Stimulated activated CD8-positive, alpha-beta memory T cell treated with anti-CD3 and anti-CD28 coated beads, Interleukin-2, amount 100 ng/mL, for 48 hours (primary cell): ENCODE results near the gene MCRIP2.

Experiments used
- DNase-seq, 2 donors: peaks; one replicate each; pipeline ENCODE4 v3.0.0-alpha.2; 2020; ENCODE audit warnings: low read depth in 2 of 2

MCRIP2 gene

DNA sequence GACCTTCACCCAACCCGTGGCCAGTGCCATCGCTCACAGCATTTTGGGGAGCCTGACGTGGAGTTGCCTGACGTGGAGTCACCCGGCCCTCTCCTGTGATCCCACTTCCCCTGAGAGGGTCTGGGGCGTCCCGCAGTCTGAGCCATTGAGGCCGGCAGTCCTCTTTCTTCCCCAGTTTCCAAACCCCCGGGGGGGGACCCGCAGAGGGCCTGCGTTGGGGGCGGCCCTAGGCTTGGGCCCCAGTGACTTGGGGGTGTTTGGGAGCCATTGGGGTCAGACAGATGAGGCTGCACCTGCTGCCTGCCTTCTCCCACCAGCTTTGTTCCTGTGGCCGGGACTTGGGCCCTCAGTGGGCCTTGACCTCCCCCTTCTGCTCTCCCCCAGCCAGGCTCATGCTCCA is 28.0 kb downstream of the MCRIP2 start:
- DNase-seq = no peak

DNA sequence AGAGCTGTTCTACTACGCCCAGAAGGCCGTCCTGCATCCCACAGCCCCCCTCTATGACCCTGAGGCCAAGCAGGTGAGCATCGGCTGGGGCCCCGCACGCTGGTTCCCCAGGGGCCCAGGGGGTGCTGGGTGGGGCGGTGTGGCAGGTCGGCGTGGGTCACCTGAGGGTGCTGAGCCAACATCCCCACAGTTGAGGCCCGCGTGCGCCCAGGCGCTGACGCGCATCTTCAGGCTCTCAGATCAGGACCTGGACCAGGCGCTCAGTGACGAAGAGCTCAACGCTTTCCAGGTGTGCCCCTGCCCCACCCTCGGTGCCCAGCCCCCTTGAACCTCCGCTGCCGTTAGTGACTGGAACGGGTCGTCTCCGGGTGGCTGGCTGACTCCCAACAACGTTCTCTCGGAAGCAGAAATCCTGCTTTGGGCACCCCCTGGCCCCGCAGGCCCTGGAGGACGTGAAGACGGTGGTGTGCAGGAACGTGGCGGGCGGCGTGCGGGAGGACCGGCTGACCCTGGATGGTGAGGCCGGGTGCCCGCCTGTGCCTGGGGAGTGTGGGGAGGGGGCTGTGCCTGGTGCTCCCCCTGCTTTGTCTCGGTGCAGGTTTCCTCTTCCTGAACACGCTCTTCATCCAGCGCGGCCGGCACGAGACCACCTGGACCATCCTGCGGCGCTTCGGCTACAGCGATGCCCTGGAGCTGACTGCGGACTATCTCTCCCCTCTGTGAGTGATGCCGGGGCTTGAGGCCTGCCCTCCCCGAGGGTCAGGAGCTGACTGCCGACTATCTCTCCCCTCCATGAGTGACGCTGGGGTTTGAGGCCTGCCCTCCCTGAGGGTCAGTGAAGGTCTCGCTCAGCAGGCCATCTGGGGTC is 29.1 kb downstream of the MCRIP2 start:
- DNase-seq = no peak

DNA sequence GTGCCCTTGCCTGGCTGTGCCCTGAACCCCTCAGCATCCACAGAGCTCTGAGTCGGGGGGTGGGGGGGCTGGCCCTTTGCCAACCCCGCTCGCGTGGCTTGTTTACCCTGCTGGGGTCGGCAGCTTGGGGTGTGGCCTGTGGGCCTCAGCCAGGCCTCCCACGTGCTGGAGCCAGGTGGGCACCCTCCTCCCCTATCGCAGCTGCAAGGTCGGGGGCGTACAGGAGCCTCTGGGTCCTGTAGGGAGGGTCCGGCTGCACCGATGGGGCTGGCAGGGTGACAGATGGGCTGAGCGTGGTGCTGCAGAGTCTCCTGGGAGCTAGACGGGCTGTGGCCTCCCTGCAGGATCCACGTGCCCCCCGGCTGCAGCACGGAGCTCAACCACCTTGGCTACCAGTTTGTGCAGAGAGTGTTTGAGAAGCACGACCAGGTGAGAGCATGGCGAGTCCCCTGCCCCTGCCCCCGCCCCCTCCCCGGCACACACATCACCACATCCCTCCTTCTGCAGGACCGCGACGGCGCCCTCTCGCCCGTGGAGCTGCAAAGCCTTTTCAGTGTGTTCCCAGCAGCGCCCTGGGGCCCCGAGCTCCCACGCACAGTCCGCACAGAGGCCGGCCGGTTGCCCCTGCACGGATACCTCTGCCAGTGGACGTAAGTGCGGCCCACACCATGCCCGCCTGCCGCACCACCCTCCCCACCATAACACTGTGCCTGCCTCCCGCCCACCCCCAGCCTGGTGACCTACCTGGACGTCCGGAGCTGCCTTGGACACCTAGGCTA is 29.9 kb downstream of the MCRIP2 start:
- DNase-seq = no peak

DNA sequence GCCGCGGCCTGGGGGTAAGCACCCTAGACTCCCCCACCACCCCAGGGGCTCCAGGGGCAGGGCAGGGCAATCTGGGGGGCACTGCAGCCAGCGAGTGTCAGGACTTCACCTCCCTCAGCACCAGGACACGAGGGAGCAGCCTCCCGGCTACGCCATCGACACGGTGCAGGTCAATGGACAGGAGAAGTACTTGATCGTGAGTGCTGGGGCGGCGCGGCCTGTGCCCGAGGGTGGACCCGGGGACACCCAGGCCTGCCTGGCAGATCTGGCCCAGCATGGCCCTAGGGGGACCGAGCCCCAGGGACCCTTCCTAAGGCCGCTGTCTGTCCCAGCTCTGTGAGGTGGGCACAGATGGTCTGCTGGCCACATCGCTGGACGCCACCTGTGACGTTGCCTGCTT is 30.7 kb downstream of the MCRIP2 start:
- no peak for DNase-seq

DNA sequence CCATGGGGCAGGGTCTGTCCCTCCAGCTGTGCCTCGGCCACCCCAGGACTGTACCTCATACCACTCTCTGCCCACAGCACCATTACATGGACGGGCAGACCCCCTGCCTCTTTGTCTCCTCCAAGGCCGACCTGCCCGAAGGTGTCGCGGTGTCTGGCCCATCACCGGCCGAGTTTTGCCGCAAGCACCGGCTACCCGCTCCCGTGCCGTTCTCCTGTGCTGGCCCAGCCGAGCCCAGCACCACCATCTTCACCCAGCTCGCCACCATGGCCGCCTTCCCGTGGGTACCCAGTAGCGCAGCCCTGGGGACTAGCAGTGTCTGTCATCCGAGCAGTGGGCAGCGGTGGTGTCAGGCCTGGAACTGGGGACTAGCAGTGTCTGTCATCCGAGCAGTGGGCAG is 31.2 kb downstream of the MCRIP2 start:
- DNase-seq = no peak

DNA sequence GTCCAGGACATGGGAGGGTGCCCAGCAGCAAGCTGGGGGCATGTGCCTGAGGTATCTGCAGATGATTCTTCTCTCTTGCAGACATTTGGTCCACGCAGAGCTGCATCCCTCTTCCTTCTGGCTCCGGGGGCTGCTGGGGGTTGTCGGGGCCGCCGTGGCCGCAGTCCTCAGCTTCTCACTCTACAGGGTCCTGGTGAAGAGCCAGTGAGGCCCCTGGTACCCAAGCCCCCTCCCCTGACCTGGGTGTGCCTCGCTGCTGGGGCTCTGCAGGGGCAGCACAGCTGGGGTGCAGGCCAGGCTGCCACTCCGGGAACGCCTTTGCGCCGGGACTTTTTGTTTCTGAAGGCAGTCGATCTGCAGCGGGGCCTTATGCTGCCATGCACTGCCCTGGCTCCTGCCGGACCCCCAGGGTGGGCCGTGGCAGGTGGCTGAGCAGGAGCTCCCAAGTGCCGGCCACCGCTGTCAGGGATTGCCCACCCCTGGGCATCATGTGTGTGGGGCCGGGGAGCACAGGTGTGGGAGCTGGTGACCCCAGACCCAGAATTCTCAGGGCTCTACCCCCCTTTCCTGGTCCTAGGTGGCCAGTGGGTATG is 31.9 kb downstream of the MCRIP2 start:
- no peak for DNase-seq

DNA sequence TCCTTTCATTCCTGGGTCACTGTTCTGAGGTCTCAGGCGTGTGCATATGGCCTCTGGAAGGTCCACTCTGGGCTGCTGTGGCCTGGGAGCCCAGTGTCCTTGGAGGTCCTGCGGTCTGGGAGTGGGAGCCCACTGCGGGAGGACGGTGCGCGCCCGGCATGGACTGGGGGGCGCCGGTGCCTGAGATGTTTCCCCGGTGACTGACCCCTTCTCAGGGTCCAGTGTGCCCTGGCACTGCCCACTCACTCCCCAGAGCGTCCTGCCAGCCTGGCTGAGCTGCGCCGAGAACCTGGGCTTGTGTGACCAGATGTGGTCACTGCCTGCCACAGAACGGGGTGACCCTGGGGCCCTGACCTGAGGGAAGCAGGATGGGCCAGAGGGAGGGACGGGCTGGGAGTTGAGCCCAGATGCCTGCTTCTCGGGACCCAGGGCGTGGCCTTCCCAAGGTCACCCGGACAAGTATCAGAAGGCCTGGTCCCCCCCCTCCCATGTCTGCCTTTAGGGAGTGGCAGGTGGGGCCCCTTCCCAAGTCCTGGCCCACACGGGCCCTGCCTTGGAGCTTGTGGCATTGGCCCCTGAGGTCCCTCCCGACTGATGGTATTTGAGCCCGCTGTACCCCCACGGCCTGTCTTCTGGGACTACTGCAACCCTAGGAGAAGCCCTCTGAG is 32.7 kb downstream of the MCRIP2 start:
- no peak for DNase-seq

DNA sequence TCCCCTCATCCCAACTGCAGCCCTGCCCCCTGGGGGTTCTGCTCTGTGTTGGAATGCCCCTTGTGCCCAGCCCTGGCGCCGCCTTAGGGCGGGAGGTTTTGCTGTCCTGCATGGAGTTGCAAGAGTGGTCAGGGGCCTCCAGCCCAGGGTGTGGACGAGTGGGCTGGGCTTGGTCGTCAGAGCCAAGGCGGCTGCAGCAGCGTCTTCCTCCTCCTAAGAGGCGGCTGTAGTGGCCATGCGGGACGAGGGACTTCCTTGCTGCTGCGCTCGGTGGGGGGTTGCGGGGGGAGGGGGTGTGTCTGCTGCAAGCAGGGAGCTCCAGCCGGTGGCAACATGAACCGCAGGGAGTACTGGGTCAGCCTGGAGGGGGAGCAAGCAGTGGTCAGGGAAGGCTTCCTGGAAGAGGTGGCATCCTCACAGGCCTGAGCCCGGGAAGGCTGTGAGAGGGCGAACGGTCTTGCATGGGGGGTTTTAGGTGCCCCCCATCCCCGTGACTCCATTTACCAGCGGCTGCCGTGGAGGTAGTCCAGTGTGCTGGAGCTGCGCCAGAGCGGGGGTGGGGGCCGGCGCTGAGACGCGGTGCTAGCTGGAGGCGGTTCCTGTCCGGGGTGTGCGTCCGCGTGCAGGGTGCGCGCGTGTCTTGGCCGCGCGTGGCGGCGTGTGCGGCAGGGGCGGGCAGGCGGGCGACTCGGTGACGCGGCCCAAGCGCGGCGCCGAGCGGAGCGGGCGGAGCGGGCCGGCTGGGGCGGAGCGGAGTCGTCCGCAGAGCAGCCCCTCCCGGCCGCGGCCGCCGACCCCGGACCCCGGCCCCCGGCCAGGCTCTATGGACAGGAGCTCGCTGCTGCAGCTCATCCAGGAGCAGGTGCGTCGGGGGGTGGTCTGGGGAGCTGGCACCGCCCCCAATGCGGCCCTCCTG is 33.6 kb downstream of the MCRIP2 start, which contains the start of gene RHBDL1:
Gene RHBDL1, plus strand, starts transcription at position 704 of the 916 bp plus-strand sequence. Its CDS starts 120 bp downstream, at position 824.
- DNase-seq = no peak

DNA sequence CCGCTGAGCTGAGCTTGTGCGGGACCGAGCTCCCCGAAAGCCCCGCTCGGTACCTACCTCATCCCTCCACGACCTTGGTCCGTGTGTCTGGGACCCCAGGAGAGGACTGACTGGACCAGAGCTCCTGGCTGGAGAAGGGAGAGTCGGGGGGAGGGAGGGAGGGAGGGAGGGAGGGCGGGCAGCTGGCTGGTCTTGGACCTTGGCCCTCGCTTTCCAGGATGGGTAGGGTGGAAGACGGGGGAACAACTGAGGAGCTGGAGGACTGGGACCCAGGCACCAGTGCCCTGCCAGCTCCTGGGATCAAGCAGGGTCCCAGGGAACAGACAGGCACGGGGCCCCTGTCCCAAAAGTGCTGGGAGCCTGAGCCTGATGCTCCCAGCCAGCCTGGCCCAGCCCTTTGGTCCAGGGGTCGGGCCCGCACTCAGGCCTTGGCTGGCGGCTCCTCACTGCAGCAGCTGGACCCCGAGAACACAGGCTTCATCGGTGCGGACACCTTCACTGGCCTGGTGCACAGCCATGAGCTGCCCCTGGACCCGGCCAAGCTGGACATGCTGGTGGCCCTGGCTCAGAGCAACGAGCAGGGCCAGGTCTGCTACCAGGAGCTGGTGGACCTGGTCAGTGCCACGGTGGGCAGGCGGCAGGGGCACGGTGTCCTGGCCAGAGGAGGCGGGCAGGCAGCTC is 34.4 kb downstream of the MCRIP2 start:
- DNase-seq = no peak

DNA sequence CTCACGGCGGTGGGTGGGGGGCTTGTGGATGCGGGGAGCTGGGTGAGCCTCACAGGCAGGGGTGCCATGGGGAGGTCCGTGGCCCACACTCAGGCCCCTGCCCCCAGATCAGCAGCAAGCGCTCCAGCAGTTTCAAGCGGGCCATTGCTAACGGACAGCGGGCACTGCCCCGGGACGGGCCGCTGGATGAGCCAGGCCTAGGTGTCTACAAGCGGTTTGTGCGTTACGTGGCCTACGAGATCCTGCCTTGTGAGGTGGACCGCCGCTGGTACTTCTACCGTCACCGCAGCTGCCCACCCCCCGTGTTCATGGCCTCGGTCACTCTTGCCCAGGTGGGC is 34.9 kb downstream of the MCRIP2 start:
- DNase-seq = no peak

DNA sequence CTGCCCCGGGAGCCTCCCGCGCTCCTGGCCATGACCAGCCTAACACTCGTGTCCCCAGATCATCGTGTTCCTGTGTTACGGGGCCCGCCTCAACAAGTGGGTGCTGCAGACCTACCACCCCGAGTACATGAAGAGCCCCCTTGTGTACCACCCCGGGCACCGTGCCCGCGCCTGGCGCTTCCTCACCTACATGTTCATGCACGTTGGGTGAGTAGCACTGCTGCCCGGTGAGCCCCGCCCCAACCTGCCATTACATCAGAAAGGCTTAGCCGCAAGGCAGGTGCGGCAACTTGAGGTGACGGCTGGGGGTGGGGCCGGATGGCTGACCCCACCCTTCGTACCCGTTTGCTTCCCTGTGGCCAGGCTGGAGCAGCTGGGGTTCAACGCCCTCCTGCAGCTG is 35.3 kb downstream of the MCRIP2 start:
- DNase-seq = no peak

DNA sequence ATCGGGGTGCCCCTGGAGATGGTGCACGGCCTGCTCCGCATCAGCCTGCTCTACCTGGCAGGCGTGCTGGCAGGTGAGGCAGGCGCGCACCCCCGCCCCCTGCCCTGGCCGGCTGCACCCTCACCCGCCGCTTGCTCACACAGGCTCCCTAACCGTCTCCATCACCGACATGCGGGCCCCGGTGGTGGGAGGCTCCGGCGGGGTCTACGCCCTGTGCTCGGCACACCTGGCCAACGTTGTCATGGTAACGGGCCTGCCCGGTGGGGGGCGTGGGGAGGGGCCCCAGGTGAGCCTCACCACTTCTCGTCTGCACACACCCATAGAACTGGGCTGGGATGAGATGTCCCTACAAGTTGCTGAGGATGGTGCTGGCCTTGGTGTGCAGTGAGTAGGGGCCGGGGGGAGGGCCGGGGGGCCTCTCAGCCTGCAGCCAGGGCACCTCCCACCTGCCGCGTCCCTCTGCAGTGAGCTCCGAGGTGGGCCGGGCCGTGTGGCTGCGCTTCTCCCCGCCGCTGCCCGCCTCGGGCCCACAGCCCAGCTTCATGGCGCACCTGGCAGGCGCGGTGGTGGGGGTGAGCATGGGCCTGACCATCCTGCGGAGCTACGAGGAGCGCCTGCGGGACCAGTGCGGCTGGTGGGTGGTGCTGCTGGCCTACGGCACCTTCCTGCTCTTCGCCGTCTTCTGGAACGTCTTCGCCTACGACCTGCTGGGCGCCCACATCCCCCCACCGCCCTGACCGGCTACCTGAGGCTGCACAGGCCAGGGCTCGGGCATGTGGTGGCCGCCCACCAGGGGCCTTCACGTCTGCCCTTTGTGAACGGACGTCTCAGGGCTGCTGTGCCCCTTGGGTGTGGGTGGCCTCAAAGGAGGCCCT is 35.9 kb downstream of the MCRIP2 start:
- DNase-seq = no peak

DNA sequence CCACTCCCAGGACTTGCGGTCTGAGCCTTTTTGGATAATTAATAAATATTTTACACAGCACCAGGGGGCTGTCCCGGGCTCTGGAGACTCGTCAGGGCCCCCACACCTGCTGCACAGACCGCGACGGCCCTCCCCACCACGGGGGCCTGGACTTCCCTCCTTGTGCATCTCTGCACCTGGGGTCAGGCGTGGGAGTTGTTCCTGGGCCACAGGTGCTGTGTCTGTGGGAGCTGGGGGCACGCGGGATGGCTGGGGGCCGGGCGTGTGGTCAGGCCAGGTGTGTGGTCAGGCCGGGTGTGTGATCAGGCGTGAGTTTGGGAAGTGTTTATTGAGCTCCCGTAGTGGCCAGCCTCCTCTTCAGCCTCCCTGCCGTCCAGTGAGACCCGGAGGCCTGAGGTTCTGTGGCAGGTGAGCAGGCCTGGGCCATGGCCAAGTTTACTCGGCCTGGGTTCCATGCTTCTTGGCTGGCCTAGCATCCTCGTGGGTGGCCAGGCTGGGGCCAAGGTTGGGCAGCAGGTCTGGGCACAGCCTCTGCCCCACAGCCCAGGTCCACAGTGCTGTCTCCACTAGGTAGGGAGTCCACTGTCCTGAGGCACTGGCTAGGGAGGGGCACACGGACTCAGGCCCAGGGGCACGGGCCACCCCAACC is 36.7 kb downstream of the MCRIP2 start:
- DNase-seq = no peak

DNA sequence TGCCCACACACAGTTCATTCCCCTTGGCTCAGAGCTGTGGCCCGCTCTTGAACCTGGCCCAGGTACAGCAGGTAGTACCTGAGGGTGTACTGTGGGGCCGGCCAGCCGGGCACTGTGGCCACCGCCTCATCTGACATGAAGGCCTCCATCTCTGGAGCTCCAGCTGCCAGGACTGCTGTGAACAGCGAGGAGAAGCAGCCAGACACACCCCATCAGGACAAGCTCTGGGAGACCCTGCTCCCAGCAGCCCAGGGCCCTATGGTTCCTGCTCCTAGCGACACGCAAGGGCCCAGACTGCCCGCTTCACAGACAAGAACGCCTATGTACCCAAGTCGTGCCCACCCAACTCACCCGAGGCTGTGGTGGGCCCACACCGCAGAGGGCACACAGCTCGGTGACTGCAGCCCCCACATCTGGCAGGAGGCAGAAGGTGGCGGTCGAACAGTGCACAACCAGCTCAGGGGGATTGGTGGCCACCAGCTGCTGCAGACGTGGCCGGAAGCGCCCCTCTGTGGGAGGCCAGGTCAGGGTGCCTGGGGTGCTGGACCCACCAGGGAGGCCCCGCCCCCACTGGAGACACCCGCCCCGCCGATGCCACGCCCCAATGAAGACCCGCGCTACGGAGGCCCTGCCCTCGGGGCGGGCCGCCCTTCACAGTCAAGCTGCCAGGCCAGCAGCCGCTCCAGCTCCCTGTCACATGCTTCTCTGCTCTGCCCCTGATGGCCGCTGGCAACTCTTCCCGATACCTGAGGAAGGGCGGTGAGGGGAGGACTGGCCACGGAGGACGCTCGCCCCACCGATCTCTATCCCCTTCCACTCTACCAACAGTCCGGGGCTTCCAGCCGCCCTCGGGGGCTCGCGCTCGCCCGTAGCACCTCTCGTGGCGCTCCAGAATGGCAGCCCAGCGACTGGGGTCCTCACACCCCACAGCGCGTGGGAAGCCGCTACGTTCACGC is 37.5 kb downstream of the MCRIP2 start:
- peak; percentile 40 to 59 for DNase-seq

DNA sequence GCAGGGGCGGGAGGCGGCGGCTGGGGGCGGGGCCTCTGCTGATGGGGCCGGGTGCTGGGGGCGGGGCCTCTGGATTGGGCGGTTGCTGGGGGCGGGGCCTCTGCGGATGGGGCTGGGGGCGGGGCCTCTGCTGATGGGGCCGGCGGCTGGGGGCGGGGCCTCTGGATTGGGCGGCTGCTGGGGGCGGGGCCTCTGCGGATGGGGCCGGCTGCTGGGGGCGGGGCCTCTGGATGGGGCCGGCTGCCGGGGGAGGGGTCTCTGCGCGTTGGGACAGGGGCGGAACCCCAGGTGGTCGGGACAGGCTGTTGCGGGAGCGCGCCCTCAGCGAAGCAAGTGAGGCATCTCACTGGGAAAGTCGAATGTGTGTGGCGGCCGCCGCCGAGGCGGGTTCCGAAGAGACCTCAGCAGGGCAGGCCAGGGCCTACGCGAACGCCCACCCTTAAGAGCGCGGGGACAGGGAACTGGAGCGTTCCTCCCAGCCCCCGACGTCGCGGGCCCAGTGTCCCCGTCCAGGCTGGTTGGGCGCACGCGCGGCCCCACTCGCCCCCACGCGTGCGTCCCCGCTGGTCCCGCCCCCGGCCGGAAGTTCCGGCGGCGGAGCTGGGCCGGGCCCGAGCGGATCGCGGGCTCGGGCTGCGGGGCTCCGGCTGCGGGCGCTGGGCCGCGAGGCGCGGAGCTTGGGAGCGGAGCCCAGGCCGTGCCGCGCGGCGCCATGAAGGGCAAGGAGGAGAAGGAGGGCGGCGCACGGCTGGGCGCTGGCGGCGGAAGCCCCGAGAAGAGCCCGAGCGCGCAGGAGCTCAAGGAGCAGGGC is 38.4 kb downstream of the MCRIP2 start, which contains the start of gene STUB1:
Gene STUB1, plus strand, starts transcription at position 597 of the 811 bp plus-strand sequence. Its CDS starts 116 bp downstream, at position 713.
- peak; percentile 80 to 90 for DNase-seq

DNA sequence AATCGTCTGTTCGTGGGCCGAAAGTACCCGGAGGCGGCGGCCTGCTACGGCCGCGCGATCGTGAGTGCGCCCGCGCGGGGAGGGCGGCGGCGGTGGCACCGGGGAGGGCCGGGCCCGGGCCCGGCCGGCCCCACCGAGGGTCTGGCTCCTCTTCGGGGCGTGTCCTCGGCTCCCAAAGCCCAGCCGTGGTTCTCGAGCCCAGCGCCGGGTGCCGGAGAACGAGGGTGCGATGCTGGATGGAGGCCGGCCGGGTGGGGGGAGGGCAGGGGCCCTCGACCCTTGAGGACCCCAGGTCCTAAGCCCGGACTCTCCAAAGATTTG is 39.0 kb downstream of the MCRIP2 start:
- DNase-seq = no peak
